GM19324 (cell line): ENCODE results near the gene RRP12.
A peak's percentile ranks its signal among the peaks of the same experiment; 100 is the strongest.
"Not testable (repeated sequence)": the region's sequence is repeated elsewhere in the genome, so short reads cannot be mapped to it uniquely, and the experiment has no call there.

ENCODE experiments used
- ATAC-seq: cut with Tn5 transposase; IDR thresholded peaks from one replicate; pipeline ENCODE4 v1.9.1; 2021; ENCODE audit warnings: mild to moderate bottlenecking, moderate library complexity; ENCODE audit not compliant: unreplicated experiment, low FRiP score

Gene RRP12

DNA sequence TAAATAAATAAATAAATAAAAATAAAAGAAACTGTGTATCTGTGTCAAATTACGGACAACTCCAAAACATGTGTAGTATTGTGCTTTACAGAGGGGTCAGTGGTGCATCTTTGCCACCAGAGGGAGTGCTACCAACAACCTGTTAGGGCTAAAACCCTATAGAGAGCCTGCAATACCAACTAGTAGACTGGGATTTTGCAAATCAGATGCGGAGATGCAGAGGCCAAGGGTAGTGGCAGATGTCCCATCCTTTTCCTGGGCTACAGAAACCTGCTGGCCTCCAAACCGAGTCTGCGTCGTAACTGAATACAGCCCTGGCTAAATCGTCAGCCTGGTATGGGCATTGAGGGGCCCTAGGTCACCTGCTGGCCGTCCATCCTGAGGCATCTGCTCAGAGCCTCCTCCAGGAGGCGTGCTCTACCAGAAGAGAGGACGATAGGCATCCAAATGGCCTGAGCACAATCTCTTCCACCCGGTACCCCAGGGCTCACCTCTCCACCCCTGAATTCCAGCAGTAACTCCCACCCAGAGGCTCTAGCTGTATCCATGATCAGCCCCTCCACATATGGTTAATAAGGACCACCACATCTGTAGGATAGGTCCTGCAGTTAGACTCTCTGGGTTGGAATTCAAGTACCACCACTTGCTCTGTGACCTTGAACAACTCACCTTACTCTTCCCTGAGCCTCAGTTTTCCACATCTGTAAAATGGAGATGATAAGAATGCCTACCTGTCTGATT, 6.2 kb upstream of the RRP12 start:
- peak; percentile 75 for ATAC-seq

DNA sequence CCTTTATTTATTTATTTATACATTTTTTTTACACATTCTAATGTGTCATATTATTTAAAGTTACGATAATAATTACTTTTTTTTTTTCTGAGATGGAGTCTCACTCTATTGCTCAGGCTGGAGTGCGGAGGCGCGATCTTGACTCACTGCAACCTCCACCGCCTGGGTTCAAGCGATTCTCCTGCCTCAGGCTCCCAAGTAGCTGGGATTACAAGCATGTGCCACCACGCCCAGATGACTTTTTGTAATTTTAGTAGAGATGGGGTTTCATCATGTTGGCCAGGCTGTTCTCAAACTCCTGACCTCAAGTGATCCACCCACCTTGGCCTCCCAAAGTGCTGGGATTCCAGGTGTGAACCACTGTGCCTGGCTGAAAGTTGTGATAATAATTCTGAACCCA, 5.3 kb upstream of the RRP12 start:
- not testable (repeated sequence) for ATAC-seq

GRCh38 chr10:97406064-97406463, 4.9 kb upstream of the RRP12 start:
- no peak for ATAC-seq

DNA sequence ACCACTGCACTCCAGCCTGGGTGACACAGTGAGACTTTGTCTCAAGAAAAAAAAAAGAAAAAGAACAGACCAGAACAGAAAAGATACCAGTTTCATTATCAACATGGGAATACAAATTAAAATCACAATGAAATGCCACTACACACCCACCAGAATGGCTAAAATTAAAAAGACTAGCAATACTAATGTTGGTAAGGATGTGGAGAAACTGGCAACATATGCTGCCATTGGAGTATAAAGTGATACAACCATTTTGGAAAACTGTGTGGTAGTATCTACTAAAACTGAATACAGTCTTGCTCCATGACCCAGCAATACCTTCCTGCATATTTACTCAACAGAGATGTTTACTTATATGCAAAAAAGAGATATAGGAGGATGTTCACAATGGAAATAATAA, 2.9 kb upstream of the RRP12 start:
- no peak for ATAC-seq

GRCh38 chr10:97401455-97401919, 347 bp upstream of the RRP12 start:
- no peak for ATAC-seq

- ATAC-seq: no peak
These were observed 1.1 kb downstream of the RRP12 start for GRCh38 chr10:97399843-97400545.

GRCh38 chr10:97396056-97396455, 5.1 kb downstream of the RRP12 start:
- ATAC-seq: no peak

GRCh38 chr10:97393034-97393573, 8.0 kb downstream of the RRP12 start:
- ATAC-seq: no peak

- no peak for ATAC-seq
These were observed 11.0 kb downstream of the RRP12 start for GRCh38 chr10:97390091-97390490.

DNA sequence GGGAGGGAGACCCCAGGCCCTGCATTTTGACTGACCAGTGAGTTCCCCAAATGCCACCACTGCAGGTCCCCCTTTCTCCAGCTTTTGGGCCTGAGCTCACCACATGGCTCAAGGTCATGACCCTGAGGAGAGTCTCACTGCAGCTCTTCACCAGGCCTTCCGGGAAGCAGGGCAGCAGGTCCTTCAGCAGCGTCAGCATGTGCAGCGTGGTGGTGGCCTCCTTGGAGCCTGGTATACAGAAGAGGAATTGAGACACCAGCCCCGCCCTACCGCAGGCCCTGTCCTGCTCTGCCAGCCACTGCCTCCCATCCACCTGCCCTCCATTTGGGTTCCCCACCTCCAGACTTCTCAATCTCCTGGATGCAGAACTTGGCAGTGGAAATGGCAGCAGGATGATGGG, 13.0 kb downstream of the RRP12 start:
- no peak for ATAC-seq

DNA sequence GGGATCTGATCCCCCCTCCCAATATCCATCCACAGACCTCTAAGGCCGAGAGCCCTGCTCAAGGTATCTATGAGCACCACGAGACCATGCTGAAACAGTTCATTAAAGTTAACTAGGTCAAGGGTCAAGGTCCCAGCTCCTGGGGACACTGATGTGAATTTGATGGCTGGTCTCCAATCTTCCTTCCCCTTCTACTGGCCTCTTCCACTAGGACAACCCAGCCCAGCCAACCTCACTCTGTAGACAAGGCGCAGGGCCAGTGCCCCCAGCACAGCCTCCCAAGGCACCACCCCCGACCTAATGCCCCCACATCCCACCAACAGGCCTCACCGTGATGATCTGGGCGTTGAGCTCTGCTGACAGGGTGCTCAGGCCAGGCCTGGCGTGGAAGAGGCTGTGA, 15.6 kb downstream of the RRP12 start:
- no peak for ATAC-seq

DNA sequence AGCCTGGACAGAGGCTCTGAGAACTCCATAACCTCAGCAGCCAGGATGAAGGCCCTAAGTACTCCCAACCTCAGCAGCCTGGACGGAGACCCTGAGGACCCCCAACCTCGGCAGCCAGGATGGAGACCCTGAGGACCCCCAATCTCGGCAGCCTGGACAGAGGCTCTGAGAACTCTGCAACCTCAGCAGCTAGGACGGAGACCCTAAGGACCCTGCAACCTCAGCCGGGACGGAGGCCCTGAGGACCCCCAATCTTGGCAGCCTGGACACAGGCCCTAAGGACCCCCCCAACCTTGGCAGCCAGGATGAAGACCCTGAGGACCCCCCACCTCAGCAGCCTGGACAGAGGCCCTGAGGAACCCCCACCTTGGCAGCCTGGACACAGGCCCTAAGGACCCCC, 16.5 kb downstream of the RRP12 start:
- no peak for ATAC-seq

DNA sequence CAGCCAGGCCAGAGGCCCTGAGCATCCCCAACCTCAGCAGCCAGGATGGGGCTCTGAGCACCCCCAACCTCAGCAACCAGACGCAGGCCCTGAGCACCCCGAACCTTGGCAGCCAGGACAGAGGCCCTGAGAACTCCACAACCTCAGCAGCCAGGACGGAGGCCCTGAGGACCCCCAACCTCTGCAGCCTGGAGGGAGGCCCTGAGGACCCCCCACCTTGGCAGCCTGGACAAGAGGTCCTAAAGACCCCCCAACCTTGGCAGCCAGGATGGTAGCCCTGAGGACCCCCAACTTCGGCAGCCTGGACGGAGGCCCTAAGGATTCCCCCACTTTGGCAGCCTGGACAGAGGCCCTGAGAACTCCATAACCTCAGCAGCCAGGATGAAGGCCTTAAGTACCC, 17.0 kb downstream of the RRP12 start:
- ATAC-seq: no peak

GRCh38 chr10:97383159-97383558, 18.0 kb downstream of the RRP12 start:
- no peak for ATAC-seq

DNA sequence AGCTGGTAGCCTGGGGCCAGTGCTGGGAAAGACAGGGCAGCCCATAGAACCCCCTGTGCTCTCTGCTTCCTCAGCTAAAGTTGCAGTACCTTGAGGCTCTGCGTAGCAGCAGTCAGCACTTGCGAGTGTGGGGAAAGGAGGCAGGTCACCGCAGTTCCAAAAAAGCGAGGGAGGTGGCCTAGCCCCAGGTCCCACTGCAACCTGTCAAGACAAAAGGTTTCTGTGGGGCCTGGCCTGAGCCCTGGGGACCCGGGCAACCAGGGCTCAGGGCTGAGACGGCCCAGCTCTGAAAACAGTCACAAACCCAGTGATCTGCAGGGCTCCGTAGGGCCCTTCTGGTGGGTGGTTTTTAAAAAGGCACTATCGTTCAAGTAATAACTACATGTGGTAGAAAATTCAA, 19.5 kb downstream of the RRP12 start:
- ATAC-seq: no peak

DNA sequence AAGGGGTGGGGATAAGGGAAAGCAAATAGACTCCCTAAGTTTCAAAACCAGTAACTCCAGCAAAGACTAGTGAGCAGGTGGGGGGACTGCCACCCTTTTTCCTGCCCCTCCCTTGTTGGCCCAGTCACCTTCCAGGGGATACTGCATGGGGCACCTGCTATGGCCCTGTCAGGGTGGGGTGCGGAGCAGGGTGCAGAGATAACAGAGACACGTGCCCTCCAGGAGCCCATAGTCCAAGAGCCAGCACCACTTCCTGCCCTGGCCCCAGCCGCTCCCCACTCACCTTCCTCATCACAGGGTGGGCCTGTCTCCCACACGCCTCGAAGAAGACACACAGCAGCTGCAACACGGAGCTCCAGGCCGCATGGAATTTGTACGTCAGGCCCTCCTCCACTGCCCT, 20.6 kb downstream of the RRP12 start:
- ATAC-seq: no peak

DNA sequence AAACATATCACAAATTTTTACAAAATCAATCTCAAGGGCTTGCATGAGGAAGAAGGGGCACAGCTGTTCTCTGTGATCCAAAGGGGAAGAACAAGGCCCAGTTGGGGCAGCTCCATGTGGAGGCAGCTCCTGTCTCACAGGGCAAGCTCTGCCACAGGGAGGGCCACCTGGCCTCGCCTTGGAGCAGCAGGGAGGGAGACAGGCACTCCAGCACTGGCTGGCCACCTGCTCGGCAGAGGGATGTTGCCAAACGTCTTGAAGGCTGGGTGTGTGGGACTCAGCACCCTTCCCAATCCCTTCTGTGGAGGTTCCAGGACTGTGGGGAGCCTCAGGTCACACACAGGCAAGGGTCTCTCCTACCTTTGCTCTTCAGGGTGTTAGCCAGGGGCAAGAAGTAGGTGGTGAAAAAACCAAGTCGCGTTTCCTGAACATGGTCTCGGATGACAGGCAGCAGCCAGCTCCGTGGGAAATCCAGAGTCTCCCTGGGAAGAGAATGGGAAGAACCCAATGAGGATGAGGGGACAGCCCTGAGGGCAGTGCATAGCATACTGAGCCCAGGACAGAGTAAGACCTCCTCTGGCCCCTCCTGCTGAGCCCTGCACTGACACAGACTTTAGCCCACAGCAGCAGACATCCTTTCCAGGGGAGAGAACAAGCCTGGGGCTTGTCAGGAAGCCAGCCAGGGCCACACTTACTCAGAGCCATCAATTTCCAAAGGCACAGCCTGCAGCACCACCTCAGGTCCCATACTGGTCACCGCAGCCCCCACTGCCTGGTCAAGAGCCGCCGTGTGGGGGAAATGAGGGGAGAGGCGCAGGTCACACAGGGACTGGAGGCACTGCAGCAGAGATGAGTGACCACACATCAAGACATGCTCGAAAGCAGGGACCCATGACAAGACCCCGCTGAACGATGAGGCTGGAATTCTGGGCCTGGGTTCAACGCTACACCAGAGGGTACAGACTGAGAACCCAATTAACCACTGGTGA, 21.9 kb downstream of the RRP12 start:
- no peak for ATAC-seq

DNA sequence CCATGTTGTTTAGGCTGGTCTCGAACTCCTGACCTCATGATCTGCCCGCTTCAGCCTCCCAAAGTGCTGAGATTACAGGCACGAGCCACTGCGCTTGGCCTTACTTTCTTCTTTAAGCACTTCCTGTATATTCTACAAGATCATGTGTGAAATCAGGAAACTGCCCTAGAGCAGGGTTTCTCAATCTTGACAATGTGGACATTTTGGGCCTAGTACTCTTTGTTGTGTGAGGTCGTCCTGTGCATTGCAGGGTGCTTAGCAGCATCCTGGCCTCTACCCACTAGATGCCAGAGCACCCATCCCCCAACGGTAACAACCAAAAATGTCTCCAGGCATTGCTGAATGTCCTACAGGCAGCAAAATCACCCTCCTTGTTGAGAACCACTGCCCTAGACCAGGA, 24.7 kb downstream of the RRP12 start:
- ATAC-seq: no peak

DNA sequence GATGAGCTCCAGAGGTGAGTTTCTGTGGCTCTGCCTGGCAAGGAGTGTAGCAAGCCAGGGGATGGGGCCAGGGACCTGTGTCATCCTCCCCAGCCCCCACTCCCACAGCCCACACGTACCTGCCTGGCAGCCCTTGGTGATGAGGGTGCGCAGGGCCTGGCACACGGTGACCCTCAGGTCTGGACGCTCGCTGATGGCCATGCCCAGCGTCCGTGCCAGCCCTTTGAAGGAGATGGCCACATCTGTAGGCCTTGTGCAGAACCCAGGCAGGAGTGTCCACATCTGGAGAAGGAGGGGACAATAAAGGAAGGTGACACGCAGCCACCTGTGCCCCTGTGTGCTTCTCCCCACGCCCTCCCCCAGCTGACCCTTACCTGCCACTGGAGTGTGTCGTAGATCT, 27.7 kb downstream of the RRP12 start:
- ATAC-seq: no peak

- no peak for ATAC-seq
These were observed 28.8 kb downstream of the RRP12 start for GRCh38 chr10:97372233-97372875.
